HEK293 (cell line): ENCODE results near the gene CD55.

Experiments used
- KLF8 ChIP-seq: fragments of 450-650 bp; formaldehyde crosslinking; IDR thresholded peaks from 2 replicates; pipeline ENCODE4 v1.5.1; 2016; ENCODE audit warnings: missing biosample characterization, missing genetic modification characterization
- PATZ1 ChIP-seq: fragments of 450-650 bp; formaldehyde crosslinking; IDR thresholded peaks from 2 replicates; pipeline ENCODE4 v1.5.1; 2016; ENCODE audit warnings: missing biosample characterization, missing genetic modification characterization
- RBAK ChIP-seq: fragments of 450-650 bp; formaldehyde crosslinking; IDR thresholded peaks from 2 replicates; pipeline ENCODE4 v1.5.1; 2016; ENCODE audit warnings: missing biosample characterization, missing genetic modification characterization
- REST ChIP-seq: fragments of 450-650 bp; formaldehyde crosslinking; IDR thresholded peaks from 2 replicates; pipeline ENCODE4 v1.5.1; 2016; ENCODE audit warnings: missing biosample characterization, missing genetic modification characterization
- SP3 ChIP-seq: fragments of 450-650 bp; formaldehyde crosslinking; IDR thresholded peaks from 2 replicates; pipeline ENCODE4 v1.5.1; 2016; ENCODE audit warnings: missing biosample characterization, missing genetic modification characterization
- ZNF133 ChIP-seq: fragments of 450-650 bp; formaldehyde crosslinking; IDR thresholded peaks from 2 replicates; pipeline ENCODE4 v1.5.1; 2016; ENCODE audit warnings: missing biosample characterization, missing genetic modification characterization
- ZNF202 ChIP-seq: fragments of 450-650 bp; formaldehyde crosslinking; IDR thresholded peaks from 2 replicates; pipeline ENCODE4 v1.5.1; 2016; ENCODE audit warnings: missing biosample characterization, missing genetic modification characterization, borderline replicate concordance
- ZNF654 ChIP-seq: fragments of 450-650 bp; formaldehyde crosslinking; IDR thresholded peaks from 2 replicates; pipeline ENCODE4 v1.5.1; 2016; ENCODE audit warnings: low read depth, missing biosample characterization, missing genetic modification characterization
- ZNF76 ChIP-seq: fragments of 450-650 bp; formaldehyde crosslinking; IDR thresholded peaks from 2 replicates; pipeline ENCODE4; 2016; ENCODE audit warnings: low read depth, missing biosample characterization, missing genetic modification characterization, borderline replicate concordance
- TF ChIP-seq, protein P1 (sequence below): fragments of 450-650 bp; formaldehyde crosslinking; IDR thresholded peaks from 2 replicates; pipeline ENCODE4 v1.5.1; 2016; ENCODE audit warnings: missing biosample characterization, missing genetic modification characterization

GRCh38 chr1:207274882-207275281 lies 46.6 kb upstream of the CD55 start:
- TF ChIP-seq, protein P1, sequence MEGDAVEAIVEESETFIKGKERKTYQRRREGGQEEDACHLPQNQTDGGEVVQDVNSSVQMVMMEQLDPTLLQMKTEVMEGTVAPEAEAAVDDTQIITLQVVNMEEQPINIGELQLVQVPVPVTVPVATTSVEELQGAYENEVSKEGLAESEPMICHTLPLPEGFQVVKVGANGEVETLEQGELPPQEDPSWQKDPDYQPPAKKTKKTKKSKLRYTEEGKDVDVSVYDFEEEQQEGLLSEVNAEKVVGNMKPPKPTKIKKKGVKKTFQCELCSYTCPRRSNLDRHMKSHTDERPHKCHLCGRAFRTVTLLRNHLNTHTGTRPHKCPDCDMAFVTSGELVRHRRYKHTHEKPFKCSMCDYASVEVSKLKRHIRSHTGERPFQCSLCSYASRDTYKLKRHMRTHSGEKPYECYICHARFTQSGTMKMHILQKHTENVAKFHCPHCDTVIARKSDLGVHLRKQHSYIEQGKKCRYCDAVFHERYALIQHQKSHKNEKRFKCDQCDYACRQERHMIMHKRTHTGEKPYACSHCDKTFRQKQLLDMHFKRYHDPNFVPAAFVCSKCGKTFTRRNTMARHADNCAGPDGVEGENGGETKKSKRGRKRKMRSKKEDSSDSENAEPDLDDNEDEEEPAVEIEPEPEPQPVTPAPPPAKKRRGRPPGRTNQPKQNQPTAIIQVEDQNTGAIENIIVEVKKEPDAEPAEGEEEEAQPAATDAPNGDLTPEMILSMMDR (tag by site-specific recombination) = no peak
- TF ChIP-seq ZNF202 = no peak
- no peak for TF ChIP-seq REST (tag by site-specific recombination)
- TF ChIP-seq PATZ1 (tag by site-specific recombination) = no peak
- no peak for TF ChIP-seq SP3 (tag by site-specific recombination)
- TF ChIP-seq ZNF133 = no peak
- no peak for TF ChIP-seq RBAK (tag by site-specific recombination)
- TF ChIP-seq ZNF654 (tag by site-specific recombination) = no peak
- TF ChIP-seq KLF8 (tag by site-specific recombination) = no peak
- TF ChIP-seq ZNF76 (tag by site-specific recombination) = no peak
